ENCODE data around the gene TNNI3K.

Gene TNNI3K

DNA sequence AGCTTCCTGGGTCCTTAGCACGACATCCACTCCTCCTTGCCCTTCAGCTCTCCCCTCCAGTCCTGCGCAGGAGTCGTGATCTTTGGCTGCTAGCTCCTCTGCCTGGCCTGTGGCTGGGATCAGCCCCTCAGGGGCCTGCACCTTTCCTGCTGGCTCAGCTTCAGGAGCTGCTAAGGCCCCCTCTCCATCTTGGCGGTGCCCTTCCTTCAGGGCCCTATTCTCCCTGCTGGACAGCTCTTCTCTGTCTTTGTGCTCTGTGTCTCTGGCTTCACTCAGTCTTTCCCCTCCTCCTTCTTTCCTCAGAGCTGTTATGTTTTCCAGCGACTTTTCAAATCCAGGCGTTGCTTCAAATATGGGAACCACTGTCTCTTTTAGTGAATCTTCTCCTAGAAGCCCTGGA lies 336.7 kb downstream of the TNNI3K start:
- DNase-seq (ENCODE audit: low read depth) = no peak

DNA sequence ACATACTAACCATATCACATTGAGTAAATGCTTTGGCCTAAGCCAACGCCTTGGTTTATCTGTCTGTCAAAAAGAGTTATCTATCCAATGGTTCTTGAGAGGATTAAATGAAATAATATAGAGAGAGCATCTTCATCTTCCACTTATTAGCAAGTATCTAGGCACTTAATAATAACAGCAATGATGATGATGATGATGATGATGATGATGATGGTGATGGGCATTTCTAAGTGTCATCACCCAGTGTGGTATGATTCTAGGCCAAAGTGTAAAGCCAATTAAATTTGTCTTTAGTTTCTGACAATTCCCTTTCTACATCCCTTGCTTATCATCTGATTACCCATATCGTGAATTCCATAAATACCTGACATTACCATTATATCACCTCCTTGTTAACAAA lies 342.9 kb downstream of the TNNI3K start:
- DNase-seq (ENCODE audit: low read depth) = no peak

DNA sequence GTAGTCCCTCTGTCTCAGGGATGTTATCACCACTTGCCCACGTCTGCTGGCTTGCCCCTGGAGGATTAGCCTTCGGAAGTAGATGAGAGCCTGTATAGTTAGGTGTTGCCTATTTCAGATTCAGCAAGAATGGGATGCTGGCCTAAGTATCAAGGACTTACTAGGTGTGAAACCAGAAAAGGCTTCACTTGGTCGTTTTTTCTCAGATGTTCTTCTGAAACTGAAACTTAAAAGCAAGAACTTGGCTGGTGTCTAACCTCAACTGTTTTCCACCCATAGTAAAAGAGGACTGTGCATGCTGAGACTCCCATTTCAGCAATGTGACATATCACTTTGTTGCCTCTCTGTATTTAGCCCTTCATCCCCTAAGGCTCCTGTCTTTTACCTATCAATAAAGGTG lies 344.2 kb downstream of the TNNI3K start:
- no peak for DNase-seq (ENCODE audit: low read depth)

DNA sequence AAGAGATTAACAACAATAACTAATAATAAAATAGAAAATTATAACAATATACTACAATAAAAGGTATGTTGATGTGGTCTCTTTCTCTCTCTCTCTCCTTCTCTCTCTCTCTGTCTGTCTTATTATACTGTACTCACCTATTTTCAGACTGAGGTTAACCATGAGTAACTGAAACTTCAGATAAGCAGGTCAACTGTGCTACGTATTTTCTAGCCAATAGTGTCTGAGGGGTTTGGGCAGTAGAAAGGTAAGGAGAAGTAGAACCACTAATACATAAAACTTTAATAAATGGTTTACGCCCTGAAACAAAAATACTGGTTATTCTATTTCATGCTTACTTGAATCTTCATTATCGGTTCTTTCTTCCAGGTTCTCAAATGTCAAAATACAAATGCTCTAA lies 348.2 kb downstream of the TNNI3K start:
- DNase-seq (ENCODE audit: low read depth) = no peak

DNA sequence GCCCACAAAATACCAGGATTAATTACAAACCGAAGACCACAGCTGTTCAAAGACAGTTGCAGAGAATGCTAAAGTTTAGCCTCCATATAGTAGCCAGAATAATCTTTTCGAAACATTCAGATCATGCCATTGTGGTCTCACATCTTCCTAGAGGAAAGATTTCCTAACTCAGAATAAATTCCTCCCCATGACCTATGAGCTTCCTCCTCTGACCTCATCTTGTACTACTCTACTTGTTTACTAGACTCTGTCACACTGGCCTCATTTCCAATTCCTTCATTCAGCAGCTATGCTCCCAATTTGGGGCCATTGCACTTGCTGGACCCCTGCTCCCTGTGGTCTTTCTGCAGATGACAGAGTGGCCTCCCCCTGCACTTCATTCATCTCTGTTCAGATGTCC lies 349.0 kb downstream of the TNNI3K start:
- DNase-seq (ENCODE audit: low read depth) = no peak

DNA sequence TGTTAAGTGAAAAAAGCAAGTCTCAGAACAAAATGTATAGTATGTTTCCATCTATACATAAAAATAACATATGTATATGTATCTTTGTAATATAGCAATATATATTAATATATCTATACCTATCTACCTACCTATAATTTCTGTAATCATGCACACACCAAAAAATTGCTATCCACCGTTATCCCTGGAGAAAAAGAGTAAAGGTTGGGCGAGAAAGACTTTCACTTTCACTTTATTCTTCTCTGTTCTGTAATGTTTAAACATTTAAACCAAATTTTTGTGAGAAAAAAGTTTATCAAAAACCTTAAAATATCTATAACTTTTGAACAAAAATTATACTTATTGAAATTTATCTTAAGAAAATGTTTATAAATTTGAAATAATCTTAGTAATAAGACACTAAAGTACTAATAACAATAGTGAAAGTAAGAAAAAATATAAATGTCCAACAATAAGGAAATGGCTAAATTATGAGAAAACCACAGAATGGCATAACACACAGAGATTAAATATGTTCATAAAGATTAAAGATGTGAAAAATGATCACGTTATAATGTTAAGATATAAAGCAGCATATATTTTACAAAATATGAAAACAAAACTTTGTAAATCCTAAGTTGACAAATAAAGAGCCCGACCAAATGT lies 351.2 kb downstream of the TNNI3K start:
- no peak for DNase-seq (ENCODE audit: low read depth)

DNA sequence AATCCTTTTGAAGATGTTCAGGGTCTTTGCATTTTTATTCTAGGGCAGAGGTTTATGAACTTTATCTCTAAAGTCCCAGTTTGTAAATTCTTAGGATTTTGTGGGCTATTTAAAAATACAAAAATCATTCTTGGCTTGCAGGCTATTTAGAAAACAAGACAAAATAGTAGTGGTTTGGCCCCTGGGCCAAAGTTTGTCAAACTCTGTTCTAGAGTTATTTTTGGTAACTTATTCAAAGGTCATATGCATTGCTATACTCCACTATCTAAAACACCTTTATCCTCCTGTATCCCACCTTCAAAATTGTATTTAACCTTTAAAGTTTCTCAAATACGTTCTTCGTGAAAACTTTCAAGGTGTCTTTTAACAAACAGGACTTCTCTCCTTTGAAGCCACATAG lies 352.7 kb downstream of the TNNI3K start:
- DNase-seq (ENCODE audit: low read depth) = no peak

DNA sequence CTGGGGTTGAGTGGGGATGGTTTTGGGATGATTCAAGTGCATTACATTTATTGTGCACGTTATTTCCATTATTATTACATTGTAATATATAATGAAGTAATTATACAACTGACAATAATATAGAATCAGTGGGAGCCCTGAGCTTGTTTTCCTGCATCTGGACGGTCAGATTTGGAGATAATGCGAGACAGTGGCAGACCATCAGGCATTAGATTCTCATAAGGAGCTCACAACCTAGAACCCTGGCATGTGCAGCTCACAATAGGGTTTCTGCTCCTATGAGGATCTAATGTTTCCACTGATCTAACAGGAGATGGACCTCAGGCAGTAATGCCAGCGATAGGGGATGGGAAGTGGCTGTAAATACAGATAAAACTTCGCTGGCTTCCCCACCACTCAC lies 355.1 kb downstream of the TNNI3K start:
- DNase-seq (ENCODE audit: low read depth) = no peak

DNA sequence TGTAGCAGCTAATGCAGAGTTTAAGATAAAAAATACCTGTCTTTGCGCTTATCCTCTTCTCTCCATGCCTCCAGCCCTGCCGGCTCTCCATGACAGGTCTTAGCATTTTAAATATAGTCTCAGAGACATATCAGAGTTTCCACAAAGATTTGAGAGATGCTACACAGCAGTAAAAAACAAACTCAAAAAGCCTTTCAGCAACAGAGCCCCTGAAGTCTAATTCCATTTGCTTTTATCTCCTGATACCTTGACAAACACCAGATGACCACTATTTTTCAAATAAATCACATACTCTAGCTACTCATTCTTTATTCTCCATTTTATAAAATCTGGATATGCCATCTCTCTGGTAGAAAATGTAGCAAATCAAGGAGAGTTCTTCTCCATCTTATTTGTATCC lies 356.8 kb downstream of the TNNI3K start:
- no peak for DNase-seq (ENCODE audit: low read depth)

DNA sequence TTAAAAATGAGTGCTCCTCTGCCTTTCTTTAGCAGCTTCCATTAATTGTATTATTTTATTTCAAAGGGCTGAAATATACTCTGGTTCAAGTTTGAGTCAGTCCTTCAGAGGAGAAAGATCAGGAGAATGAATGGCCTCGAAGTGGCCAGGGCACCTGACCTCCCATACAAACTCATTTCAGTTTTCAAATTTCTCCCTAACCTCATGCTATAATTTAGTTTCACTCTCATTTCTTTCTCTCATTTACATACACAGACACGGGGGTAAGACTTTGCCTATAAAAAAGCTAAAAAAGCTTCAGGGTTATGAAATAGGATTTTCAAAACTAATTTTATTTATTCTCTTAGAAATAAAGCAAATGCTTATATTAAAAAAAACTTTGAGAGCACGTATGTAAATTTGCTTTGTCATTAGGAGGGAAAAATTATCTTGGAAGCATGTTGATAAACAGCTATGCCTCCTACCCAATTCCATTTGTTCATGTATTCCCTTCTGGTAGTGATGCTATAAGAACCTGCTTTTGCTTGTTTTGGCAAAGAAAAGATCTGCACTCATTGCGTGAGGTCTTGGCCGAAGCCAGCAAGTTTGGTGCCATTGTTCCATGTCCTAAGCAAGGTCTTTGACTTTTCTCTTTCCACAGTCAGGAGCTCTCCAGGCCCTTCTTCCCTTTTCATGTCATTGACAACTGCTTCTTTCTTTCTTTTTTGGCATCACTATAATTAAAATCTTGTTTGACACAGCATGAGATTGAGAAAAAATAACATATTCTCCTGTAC lies 357.6 kb downstream of the TNNI3K start:
- DNase-seq (ENCODE audit: low read depth) = no peak

All from GM04504 (cell line).